ACC112 (cell line): Measurements from ENCODE around the gene PHKB.

ENCODE experiments used
- H2AFZ ChIP-seq: fragments of 200-600 bp; sonication (generic); one replicate; pipeline ENCODE4 v1.6.0; 2017; ENCODE audit warnings: antibody characterized with exemption, low read length; ENCODE audit not compliant: unreplicated experiment
- H3K27ac ChIP-seq: fragments of 200-600 bp; sonication (generic); 2 replicates; pipeline ENCODE4 v1.5.1; 2014; ENCODE audit warnings: low read depth, mild to moderate bottlenecking, antibody characterized with exemption, low read length, moderate library complexity
- H3K27me3 ChIP-seq: fragments of 200-600 bp; sonication (generic); 2 replicates; pipeline ENCODE4 v1.6.1; 2014; ENCODE audit warnings: mild to moderate bottlenecking, antibody characterized with exemption, low read length, moderate library complexity, mixed read lengths; ENCODE audit not compliant: insufficient read depth
- H3K36me3 ChIP-seq: fragments of 200-600 bp; sonication (generic); 2 replicates; pipeline ENCODE4 v1.6.1; 2016; ENCODE audit warnings: mild to moderate bottlenecking, antibody characterized with exemption, low read length, moderate library complexity, mixed read lengths; ENCODE audit not compliant: insufficient read depth
- H3K4me1 ChIP-seq: fragments of 200-600 bp; sonication (generic); one replicate; pipeline ENCODE4 v1.6.1; 2016; ENCODE audit warnings: low read length, mixed read lengths; ENCODE audit not compliant: insufficient read depth, unreplicated experiment, control insufficient read depth
- H3K4me3 ChIP-seq: fragments of 200-600 bp; sonication (generic); 2 replicates; pipeline ENCODE4 v1.5.1; 2014; ENCODE audit warnings: mild to moderate bottlenecking, low read depth, low read length
- H3K79me2 ChIP-seq: fragments of 200-600 bp; sonication (generic); one replicate; pipeline ENCODE4 v1.6.0; 2016; ENCODE audit warnings: low read length; ENCODE audit not compliant: control insufficient read depth, unreplicated experiment, insufficient read depth

The PHKB gene

DNA sequence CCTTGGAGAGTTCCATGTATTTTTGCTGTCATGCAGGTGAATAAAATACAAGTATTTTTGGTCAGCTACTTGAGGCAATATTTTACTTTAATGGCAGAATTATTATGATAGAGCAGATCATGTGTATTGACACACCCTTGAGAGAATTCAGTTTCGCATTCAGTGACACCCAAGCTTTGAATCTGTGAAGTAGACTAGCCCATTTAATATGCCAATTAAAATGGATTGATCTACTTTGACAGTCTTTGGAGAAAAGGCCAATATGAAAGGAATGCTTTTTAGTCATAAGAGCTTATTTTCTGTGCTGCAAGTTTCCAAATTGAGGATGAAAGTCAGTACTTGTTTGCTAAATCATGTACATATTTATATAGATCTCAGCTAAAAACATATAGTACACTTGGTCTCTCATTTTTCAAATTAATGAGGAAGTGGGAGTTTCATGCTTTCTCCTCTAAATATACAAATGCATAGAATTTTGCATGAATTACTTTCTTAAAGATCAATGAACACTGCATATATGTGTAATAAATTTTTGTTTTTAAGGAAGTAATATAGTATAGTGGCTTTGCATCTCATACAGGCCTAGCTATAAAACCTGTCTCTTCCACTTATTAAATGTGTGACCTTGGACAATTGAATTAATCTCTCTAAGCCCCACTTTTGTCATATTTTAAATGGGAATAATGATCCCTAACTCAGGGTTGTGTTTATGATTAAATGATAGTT, 161.5 kb downstream of the PHKB start:
- H3K4me1 ChIP-seq: no peaks in the 10 kb centered on the region
- no peaks in the 10 kb centered on the region for H3K36me3 ChIP-seq
- H3K4me3 ChIP-seq: no peak overlapping the region
- H3K27me3 ChIP-seq: no peaks in the 10 kb centered on the region
- no peaks in the 10 kb centered on the region for H3K79me2 ChIP-seq
- no peak overlapping the region for H2AFZ ChIP-seq
- H3K27ac ChIP-seq: no peak overlapping the region

DNA sequence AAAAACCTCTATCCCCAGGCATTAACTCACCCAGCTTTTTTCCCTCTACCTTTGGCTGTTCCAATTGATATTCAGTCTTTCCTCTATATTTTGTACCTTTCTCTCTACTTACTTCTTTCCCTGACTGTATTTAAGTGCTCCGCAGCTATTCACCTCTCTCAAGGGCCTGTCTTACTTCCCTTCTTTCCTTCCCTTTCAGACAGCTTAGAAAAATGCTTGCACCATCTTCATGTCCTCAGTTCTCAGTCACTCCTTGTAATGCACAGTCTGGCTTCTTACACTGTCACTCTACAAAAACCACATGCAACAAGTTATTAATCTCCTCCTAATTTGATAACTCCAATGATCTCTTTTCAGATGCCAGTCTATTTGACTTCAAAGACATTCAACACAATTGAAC, 163.4 kb downstream of the PHKB start:
- H3K36me3 ChIP-seq: no peaks in the 10 kb centered on the region
- no peak overlapping the region for H3K4me3 ChIP-seq
- H3K27ac ChIP-seq: no peak overlapping the region
- H3K79me2 ChIP-seq: no peaks in the 10 kb centered on the region
- H3K4me1 ChIP-seq: no peaks in the 10 kb centered on the region
- H3K27me3 ChIP-seq: no peaks in the 10 kb centered on the region
- no peak overlapping the region for H2AFZ ChIP-seq

DNA sequence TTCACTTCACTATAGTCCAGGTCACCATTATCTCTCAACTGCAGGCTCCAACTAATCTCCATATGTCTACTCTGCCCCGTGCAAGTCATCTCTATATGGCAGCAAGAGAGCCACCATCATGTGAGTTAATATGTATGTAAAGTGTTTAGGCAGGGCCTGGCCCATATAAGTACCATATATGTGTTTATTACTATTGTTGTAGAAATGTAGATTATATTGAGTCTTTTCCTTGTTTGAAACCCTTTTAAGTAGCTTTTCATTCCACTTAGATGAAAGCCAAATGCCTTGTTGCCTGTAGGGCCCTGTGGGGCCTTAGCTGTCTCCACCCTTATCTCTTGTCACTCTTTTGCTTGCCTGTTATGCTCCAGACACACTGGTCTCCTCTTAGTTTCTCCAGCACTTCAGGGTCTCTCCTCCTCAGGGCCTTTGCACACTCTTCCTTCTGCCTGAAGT, 164.0 kb downstream of the PHKB start:
- Histone ChIP-seq H3K36me3 (no peaks in the 10 kb centered on the region), H3K27ac (no peak overlapping the region), H2AFZ (no peak overlapping the region), H3K4me3 (no peak overlapping the region), H3K79me2 (no peaks in the 10 kb centered on the region), H3K4me1 (no peaks in the 10 kb centered on the region), H3K27me3 (no peaks in the 10 kb centered on the region)

DNA sequence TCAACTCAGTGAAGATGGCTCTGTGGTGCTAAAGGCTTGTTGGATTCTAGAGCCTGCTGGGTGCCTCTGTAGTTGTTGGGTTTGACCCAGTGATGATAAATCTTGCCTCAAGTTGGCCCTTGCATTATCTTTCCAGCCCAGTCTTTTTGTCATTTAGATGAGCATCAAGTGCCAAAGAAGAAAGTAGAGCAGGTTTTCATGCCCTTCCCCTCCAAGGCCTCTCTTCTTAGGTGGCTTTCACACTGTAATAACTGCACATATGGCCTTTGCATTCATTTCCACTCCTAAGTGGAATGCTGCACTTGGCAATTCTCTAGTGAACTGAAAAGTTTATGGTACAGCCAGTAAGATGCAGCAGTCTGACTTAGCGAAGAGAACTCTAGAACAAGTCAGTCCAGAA, 165.1 kb downstream of the PHKB start:
- Histone ChIP-seq H2AFZ (no peak overlapping the region), H3K4me1 (no peaks in the 10 kb centered on the region), H3K27ac (no peak overlapping the region), H3K27me3 (no peaks in the 10 kb centered on the region), H3K36me3 (no peaks in the 10 kb centered on the region), H3K4me3 (no peak overlapping the region), H3K79me2 (no peaks in the 10 kb centered on the region)

DNA sequence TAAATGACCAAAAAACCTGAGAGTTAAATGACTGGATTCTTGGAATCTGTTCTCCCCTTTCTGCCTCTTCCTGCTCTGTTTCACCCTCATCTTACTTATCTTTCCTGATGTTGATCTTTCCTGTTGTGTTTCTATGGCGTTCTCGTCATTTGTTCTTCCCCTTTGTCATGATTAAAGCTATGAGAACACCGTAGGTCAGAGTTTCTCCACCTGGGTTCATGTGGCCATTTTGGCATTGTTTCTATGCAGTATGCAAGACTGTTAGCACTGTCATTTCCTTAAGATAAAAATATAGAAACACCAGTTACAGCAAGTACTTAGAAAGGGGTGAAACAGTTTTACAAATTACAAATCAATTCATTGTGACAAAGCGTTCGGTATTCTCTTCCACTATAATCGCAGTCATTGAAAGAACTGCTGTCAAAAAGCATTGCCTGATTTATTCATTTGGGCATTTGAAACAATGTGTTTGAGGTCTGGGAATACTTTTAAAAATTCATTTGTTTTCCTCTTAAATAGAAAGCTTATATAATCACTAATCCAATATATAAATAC, 166.0 kb downstream of the PHKB start:
- Histone ChIP-seq H2AFZ (no peak overlapping the region), H3K27ac (no peak overlapping the region), H3K27me3 (no peaks in the 10 kb centered on the region), H3K79me2 (no peaks in the 10 kb centered on the region), H3K36me3 (no peaks in the 10 kb centered on the region), H3K4me1 (no peaks in the 10 kb centered on the region), H3K4me3 (no peak overlapping the region)

DNA sequence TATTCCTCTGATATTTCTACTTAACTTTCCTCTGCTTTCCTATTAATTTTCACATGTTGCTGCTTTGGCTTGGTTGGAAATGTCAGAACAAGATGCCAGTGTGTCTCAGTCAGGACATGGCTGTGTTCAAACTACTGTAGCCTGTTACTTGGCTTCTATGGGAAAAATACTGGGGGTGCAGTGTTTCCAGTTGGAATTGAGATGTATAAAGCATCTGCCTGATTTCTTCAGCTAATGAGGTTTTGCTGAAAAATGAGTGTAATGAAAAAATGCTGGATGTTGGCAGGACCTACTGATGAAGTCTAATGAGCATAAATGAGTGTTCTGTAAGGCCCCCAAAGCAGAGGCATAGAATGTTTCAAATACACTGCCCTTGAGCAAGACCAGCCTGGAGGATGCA, 166.6 kb downstream of the PHKB start:
- Histone ChIP-seq H3K4me3 (no peak overlapping the region), H3K27ac (no peak overlapping the region), H3K36me3 (no peaks in the 10 kb centered on the region), H3K27me3 (no peaks in the 10 kb centered on the region), H3K4me1 (no peaks in the 10 kb centered on the region), H2AFZ (no peak overlapping the region), H3K79me2 (no peaks in the 10 kb centered on the region)

DNA sequence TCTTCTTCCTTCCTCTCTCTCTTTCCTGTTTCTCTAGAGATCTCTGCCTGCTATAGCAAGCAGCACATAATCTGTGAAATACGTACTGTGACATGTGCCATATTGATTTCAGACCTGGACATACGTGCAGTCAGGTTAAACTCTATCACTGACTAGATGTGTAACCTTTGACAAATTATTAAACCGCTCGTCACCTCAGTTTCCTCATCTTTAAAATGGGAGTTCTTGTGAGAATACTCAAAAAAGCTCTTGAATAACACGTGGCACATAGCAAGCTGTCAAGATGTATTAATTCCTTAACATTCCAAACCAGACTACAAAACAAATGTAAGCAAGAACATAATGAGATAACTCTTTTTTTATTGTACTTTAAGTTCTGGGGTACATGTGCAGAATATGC, 170.0 kb downstream of the PHKB start:
- no peak overlapping the region for H2AFZ ChIP-seq
- H3K27ac ChIP-seq: no peak overlapping the region
- H3K4me1 ChIP-seq: no peaks in the 10 kb centered on the region
- no peak overlapping the region for H3K4me3 ChIP-seq
- H3K79me2 ChIP-seq: no peaks in the 10 kb centered on the region
- no peaks in the 10 kb centered on the region for H3K27me3 ChIP-seq
- H3K36me3 ChIP-seq: no peaks in the 10 kb centered on the region

DNA sequence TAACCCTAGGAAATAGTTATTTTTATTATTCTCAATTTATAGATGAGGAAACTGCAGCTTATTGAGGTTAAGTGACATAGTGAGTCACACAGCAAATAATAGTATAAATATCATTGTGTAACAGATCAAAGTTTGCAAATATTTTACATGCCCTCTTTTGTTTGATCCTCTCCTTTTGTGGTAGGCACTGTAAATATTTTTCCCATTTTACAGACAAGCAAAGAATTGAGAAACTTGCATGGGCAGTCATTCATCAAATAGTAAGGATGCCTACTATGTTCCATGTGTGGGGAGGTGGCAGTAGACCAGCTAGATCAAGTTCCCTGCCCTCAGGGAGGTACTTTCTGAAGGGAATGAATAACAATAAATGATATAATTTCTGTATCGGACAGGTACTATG, 173.0 kb downstream of the PHKB start:
- Histone ChIP-seq H3K79me2 (no peaks in the 10 kb centered on the region), H3K27ac (no peak overlapping the region), H3K4me3 (no peak overlapping the region), H3K27me3 (no peaks in the 10 kb centered on the region), H2AFZ (no peak overlapping the region), H3K4me1 (no peaks in the 10 kb centered on the region), H3K36me3 (no peaks in the 10 kb centered on the region)

DNA sequence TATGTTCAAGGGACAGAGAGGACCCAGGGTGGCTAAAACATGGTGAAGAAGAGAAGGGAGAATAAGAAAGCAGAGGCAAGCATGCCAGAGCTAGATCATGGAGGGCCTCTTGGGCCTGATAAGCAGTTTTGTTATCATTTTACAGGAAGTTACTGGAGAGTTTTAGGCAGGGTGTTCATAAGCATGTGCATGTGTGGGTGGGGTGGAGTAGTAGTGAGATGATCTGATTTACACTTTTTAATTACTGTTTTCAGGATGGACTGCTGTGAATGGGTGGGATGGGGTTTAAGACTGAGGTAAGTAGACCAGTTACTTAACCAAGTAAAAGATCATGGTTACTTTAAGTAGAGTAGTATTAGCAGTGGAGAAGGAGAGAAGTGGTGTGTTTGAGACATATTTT, 173.6 kb downstream of the PHKB start:
- Histone ChIP-seq H3K4me1 (no peaks in the 10 kb centered on the region), H3K27me3 (no peaks in the 10 kb centered on the region), H3K27ac (no peak overlapping the region), H3K79me2 (no peaks in the 10 kb centered on the region), H3K36me3 (no peaks in the 10 kb centered on the region), H3K4me3 (no peak overlapping the region), H2AFZ (no peak overlapping the region)

DNA sequence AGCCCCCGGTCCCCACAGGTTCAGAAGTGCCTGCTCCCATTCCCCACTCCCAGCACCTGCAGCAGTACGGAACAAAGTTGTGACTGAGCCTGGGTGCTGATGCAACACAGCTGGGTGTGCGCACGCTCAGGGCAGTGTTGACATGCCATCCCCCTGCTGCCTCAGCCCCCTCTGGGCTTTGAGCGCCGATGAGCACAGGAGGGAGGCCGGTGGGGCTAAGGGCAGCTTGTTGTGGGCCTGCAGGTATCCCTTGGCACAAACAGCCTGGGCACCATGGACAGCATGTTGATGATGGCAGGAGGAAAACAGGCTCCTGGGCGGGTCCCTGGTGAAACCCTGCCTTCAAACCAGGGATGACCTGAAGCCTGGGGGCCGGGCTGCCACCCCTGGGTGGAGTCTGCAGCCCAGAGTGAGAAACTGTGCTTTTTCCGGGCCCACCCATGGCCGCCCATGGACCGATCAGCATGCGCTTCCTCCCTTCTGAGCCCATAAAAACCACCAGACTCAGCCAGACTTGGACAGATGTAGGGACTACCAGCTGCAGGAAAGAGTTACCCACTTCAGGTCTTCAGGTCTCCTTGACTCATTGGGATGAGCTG, 175.5 kb downstream of the PHKB start:
- Histone ChIP-seq H3K4me3 (no peak overlapping the region), H3K27ac (no peak overlapping the region), H3K36me3 (no peaks in the 10 kb centered on the region), H3K27me3 (no peaks in the 10 kb centered on the region), H2AFZ (no peak overlapping the region), H3K4me1 (no peaks in the 10 kb centered on the region), H3K79me2 (no peaks in the 10 kb centered on the region)

DNA sequence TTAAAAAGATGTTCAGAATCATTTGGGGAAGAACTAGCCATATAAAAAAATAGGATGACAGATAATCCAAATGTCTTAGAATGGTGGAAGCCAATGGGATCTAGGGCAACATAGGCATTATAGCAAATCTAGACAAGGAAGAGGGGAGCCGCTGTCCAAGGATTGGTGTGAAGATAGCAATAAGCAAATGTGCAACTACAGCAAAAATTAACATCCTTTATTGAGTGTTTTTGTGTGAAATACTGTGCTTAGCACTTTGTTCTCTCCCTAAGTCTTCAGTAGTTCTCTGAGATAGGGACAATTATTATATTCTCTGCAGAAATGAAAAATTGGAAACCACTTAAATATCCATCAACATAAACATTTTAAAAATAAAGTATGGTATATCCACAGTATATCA, 177.0 kb downstream of the PHKB start:
- Histone ChIP-seq H3K79me2 (no peaks in the 10 kb centered on the region), H3K4me3 (no peak overlapping the region), H3K27me3 (no peaks in the 10 kb centered on the region), H2AFZ (no peak overlapping the region), H3K36me3 (no peaks in the 10 kb centered on the region), H3K4me1 (peaks cover 3% of the 10 kb centered on the region), H3K27ac (no peak overlapping the region)
